NCI-H69 (cell line): ENCODE data around the gene IL20RA.

Experiments used
- DNase-seq: peaks from one replicate; lab custom pipeline; 2025; lab: John Stamatoyannopoulos, UW

IL20RA gene

DNA sequence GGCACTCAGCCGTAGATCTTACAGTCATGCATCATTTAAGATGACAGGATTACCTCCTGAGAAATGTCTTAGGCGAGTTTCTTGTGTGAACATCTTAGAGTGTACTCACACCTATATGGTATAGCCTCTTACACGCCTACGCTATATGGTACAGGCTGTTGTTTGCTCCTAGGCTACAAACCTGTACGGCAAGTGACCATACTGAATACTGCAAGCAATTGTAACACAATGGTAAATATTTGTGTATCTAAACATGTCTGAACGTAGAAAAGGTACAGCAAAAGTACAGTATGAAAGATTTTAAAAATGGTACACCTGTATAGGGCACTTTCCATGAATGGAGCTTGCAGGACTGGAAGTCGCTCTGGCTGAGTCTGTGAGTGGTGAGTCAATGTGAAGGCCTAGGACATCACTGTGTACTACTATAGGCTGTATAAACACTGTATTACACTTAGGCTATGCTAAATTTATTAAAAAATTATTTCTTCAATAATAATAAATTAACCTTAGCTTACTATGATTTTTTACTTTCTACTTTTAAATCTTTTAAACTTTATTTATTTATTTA, 541 bp upstream of the IL20RA start:
- DNase-seq: no peak

- peak; percentile 79 for DNase-seq
Observed at GRCh38 chr6:137043710-137044365, 927 bp downstream of the IL20RA start.

- no peak for DNase-seq
Observed at GRCh38 chr6:137040393-137040792, 4.4 kb downstream of the IL20RA start.

DNA sequence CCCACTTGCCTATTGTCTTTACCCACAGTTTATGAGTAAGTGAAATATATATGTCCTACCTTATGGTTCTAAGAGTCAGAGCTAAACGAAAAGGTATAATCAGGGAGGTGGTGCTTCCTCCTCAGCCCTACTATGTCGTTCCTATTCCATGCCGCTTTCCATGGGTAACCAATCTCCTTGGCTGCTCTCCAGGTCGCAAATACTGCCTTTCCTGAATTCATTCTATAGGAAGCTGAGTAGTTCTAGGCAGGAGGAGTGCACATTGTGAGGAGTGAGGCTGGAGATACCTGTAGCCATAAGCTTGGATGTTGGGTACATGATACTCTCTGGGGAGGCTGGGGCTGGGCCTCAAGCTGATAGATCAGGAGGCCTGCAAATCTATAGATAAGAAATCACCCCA, 5.8 kb downstream of the IL20RA start:
- DNase-seq: peak; percentile 46

GRCh38 chr6:137036566-137037300, 8.0 kb downstream of the IL20RA start:
- no peak for DNase-seq

DNA sequence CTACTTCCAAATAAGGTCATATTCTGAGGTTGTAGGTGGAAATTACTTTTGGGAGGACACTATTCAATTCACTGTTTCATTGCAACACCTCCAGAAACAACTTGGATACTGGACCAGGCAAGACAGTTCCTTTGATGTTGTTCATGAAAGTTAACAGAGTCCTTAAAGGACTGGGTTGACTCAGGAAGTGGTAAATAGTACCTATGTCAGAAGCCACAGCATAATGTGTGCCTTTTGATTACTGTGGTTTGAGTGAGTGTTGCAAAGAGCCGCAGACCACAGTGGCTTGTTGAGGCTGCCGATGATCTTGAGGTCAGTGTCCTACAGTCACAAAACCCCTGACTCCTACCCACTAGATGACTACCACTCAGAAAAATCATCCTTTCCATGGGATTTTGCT, 10.9 kb downstream of the IL20RA start:
- no peak for DNase-seq

DNA sequence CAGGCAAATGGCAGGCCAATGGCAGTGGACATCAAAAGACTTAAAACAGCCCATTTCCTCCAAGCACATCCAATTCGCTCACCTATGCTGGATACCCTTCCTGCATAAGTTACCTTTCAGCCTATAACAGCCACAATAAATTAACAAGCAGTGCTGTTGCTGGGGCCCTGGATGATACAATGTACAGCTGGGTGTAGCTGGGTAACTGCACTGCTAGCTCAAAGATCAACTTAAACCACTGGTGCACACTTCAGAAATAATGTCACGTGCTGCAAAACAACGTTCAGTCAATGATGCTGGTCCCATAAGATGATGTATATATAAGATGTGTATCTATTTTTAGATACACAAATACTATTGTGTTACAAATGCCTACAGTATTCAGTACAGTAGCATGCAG, 13.6 kb downstream of the IL20RA start:
- no peak for DNase-seq

- DNase-seq: no peak
Observed at GRCh38 chr6:137028912-137029311, 15.9 kb downstream of the IL20RA start.

GRCh38 chr6:137025786-137026730, 18.7 kb downstream of the IL20RA start:
- DNase-seq: peak; percentile 31

DNA sequence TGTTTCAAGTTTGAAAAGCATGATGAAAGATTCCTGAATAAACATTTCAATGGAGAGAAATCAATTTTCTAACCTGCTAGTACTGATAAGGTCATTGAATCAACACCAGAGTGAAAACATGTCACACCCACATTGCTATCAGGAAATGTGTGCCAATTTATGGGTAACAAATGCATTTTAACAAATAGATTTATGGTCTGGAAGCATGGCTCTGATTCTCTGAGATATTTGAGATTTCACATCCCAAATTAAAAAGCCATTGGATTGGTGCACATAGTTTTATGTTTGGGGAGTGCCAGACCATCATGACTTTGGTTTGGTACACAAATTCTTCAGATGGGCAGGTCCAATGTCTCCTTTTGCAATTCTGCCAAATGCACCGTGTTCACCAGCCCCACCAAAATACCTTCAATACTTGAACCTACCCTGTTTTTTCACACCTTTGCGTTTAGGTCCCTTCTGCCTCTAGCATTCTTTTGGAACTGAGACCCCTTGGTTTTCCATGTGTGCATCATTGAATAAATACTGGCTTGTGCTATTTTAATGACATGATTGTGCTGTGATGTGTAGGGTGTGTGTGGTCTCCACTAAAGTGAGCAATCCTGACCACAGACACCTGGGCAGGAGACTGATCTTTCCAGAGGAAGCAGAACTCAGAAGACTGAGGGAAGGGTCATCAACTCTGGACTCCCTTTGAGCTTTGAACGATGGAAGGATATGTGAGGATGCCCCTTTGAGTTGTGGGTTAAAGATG, 20.4 kb downstream of the IL20RA start:
- DNase-seq: no peak

GRCh38 chr6:137020776-137021175, 24.0 kb downstream of the IL20RA start:
- no peak for DNase-seq

- peak; percentile 44 for DNase-seq
Observed at GRCh38 chr6:137019476-137020272, 25.1 kb downstream of the IL20RA start.

- DNase-seq: no peak
Observed at GRCh38 chr6:137017081-137017480, 27.7 kb downstream of the IL20RA start.

GRCh38 chr6:137016356-137016755, 28.4 kb downstream of the IL20RA start:
- DNase-seq: no peak

DNA sequence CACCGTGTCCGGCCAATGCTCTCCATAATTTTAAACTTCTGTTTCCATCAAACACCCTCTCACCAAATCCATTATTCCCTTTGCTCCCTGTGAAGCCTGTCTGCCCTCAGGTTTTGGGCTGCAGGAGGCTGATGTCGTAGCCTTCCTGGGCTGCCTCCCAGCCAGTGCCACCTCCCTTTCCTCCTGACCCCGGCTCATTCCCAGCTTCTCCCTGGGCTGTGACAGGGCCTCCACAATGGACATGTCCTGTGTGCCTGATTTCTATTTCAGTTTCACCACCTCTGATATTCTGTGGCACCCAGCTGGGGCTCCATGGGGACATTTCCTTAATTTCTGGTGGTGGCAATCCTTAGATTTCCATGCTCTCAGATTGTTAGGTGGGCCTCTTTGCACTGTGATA, 28.8 kb downstream of the IL20RA start:
- DNase-seq: no peak

DNA sequence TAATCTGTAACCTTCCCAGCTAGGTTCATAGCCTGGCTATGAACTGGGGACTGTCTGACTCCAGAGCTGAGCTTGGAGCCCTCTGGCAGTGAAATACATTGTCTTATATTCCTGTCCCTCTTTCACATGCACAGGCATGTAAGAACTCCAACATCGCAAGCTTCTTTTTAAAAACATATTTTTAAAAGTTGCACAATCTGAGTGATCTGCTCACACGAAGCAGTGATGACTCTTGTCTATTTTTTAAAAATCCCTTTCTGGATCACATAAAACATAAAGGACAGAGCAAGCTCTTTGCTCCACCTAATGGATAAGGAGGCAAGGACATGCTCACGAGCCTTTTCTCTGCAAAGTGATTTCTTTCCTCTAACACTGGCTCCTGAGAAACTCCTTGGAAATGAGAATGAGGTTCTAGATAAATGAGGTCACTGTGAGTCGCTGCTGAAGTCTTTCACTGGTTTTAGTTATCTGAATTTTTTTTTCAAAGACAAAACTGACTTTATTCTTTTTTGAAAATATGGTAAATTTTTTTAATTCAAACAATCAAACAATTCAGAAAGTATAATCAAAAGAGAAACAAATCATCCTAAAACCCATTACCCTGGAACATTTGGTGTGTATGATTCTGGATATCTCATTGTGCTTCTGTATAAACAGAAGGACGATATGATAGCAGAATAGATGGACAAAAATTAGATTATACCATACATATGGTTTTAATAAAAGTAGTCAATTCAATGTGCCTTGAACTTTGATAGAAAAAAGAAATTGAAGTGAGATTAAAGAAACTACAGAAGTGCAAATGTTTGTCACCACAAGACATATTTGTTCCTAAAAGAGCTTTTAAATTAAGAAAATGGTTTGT, 30.8 kb downstream of the IL20RA start:
- DNase-seq: peak; percentile 81

- DNase-seq: peak; percentile 55
Observed at GRCh38 chr6:137013031-137013430, 31.7 kb downstream of the IL20RA start.

DNA sequence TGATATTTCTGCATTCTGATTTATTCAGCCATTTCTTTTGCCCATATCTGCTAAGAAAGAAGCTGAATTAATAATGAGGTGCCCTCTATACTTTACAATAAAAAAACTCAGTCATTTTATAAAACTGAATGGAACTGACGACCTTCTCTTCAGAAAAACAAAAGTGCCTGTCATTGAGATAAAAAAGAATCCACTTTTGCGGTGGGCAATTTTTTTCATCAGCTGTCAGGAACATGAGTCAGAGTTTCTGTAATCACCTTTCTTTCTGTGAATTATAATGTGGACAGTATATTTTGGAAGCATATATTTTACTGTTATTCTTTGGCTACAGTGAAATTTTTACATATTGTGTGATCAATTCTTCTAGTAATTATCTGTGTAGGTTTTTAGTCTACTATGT, 33.4 kb downstream of the IL20RA start:
- no peak for DNase-seq

DNA sequence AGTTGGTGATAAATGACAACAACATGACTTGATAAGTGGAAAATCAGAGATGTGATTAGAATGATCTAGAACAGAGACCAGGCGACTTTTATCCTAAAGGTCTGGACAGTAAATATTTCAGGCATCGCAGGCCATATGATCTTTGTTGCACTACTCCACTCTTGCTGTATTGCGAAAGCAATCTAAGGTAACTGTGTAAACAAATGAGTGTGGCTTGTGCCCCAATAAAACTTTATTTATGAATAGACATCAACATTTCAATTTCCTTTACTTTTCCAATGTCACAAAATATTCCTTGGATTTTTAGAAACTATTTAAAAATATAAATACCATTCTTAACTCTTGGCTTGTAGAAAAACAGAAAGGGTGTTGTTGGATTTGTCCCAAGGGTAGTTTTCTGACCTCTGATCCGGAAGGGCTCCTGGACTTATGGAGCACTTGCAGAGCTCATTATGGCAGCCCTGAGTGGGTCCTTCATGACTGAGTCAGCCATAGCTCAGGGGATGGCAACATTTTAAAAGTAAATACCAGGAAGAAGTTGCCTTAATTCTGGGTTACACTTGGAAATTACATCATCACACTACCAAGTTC, 34.5 kb downstream of the IL20RA start:
- no peak for DNase-seq
